GM19468 (cell line): Measurements from ENCODE around the gene UBQLN4.
"Not testable (repeated sequence)": the region's sequence is repeated elsewhere in the genome, so short reads cannot be mapped to it uniquely, and the experiment has no call there.

Experiments
- ATAC-seq: cut with Tn5 transposase; IDR thresholded peaks from one replicate; pipeline ENCODE4 v1.9.1; 2021; ENCODE audit warnings: mild to moderate bottlenecking, moderate library complexity, moderate number of reproducible peaks; ENCODE audit not compliant: unreplicated experiment; ENCODE audit errors: extremely low read depth

UBQLN4 gene

GRCh38 chr1:156081917-156082308 is 28.3 kb upstream of the UBQLN4 start:
- no peak for ATAC-seq

- ATAC-seq: no peak
Measured at GRCh38 chr1:156081180-156081916, 27.8 kb upstream of the UBQLN4 start.

DNA sequence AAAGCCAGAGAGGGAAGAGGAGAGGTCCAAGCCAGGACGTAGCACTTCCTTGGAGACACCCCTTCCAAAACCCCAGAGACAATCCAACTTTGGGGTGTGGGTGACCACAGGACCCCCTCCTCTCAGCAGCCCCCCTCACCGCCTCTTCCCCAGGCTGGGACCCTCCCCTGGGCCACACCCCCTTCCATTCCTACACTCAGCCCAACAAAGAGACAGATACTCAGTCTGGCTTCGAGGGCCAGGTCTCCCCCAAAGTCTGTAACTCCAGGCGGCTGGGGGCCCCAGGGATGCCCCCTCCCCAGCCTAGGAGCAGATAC is 27.2 kb upstream of the UBQLN4 start:
- no peak for ATAC-seq

DNA sequence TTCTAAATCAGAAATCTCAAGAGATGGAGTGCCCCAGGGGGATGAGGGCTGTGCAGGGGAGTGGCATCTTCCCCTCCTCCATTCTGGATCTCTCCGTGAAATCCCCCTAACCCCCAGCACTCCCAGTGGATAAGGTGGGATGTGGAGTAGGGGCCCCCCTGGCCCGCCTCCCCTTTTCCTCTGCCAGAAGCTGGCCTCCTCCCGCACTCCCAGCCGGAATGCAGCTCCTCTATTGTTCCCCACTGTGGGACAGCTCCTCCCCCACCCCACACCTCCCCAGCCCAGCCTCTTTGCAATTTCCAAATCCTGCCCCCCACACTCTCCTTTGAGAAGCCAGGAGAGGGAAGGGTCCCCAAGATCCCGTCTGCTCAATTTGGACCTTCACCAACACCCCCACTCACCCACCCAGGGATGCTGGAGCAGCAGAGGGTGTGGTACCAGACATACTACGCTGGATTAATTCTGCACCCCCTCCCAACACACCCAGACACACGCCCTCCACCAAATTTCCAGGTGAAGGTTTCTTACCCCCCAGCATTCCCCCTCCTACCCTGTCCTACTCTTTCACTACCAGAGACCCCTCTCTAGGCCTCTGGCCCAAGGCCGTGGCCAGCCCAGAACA is 26.8 kb upstream of the UBQLN4 start:
- no peak for ATAC-seq

DNA sequence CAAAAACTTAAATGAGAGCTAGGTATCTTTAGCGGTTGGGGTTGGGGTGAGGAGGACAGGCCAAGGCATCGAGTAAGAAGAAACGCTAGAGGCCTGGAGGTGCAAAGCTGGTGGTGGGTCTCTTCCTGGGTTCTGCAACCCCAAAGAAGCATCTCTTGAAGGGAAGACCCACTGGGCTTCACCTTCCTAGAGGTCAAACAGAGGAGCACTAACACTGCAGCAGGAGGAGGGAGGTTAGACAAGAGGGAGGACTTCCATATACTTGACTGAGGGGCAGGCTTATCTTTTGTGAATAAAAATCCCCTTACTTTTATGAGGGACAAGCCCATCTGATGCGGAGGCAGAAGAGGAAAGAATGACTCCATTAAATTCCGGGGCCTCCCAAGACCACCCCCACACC is 26.2 kb upstream of the UBQLN4 start:
- ATAC-seq: no peak

DNA sequence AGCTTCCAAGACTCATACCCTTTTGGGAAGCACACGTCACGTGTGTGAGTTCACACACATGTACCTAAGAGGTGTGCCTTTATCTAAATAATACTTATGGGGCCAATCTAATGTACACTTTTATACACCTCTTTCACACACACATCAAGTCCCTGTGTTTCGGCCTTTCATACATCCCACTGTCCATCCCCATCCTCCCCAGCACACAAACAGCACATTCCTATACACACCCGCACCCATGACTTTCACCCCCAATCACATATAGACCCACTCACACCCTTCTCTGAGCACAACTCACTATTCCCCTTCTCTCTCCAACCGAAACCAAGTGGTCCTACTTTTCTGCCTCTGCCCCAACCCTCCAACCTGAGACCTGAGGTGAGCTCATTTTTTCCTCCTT is 25.1 kb upstream of the UBQLN4 start:
- no peak for ATAC-seq

- no peak for ATAC-seq
Measured at GRCh38 chr1:156077430-156077760, 23.8 kb upstream of the UBQLN4 start.

DNA sequence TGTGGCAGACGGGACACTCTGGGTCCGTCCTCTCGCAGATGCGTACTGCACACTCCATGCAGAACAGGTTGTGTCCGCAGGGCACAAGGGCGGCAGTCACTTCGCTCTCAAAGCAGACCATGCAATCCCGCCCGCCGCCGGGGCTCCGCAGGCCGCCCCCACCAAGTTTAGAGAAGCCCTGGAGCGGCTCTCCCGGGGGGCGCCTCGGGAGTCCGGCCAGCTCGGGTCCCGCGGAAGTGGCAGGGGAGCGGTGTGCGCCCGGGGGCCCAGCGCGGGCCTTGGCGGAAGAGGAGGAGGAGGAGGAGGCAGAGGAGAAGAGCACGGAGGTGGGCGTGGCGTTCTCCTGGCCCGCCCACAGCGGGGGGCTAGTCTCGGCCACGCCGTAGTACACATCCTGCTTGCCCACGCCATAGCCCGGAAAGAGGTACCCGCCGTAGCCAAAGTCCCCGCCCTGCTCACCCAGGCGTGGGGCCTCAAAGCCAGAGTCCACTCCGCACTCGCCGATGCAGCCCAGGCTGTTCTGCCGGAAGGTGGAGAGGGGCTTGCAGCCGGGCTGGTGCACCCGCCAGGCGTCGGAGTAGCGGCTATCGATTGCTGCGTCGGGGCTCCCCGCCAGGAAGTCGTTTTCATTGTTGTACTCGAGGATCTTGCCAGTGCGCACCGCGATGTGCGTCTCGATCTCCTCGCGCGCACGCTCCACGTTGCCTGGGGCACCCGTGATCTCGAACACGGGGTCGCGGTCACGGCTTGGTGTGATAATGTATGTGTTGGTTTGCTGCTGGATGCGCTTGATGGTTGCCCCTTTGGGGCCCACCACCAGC is 23.2 kb upstream of the UBQLN4 start:
- no peak for ATAC-seq

- ATAC-seq: no peak
Measured at GRCh38 chr1:156075775-156076204, 22.2 kb upstream of the UBQLN4 start.

DNA sequence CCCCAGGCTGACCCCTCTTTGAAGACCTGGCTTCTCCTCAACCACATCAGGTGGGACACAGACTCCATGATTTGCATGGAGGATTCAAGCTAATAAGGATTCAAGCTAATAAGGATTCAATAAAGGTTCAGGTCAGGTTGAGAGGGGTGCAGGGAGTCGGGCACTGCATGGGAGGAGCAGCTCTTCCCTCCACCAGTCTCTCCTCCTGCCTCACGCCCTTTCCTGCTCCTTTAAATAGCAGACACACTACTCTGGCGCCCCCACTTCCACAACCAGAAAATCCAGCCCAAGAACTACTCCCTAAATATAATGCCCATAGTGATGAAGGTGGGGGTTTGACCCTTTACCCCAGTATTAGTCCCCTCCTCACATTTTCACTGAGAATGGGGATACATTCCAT is 21.6 kb upstream of the UBQLN4 start:
- no peak for ATAC-seq

DNA sequence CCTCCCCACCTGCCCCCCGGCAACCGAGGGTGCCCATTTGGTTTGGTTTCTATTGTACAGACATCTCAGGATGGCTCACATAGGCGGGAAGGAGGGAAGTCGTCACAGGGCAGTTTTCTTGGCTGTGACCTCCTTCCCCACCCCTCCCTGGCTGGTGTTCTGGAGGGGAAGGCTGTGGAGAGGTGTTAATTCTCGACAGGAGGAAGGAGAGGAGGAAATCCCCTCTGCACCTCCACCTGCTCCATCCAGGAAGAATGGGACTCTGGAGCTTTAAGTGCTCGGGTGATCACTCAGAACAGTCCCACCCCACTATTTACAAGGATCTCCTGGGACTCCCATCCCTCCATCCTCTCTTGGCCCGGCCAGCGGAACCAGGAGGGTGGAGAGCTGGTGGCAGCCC is 21.1 kb upstream of the UBQLN4 start:
- no peak for ATAC-seq

DNA sequence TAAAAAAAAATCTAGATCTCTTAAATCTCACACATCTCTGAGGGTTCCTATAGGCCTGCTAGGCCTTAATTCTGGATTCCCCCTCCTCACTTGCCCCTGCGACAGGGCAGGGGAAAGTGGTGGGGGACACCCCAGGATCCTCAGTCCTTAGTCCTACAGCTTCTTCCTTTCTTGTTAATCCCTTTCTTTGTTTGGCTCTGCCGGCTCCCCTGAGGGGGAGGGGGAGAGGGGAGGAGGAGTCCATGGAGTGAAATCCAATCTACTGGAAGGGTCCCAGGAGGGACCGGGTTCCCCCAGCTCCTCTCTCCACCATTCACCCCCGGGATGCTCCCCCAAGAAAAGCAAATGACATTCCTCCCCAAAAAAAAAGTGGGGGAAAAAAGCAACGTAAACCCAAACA is 20.1 kb upstream of the UBQLN4 start:
- no peak for ATAC-seq

GRCh38 chr1:156073110-156073687 is 19.6 kb upstream of the UBQLN4 start:
- no peak for ATAC-seq

DNA sequence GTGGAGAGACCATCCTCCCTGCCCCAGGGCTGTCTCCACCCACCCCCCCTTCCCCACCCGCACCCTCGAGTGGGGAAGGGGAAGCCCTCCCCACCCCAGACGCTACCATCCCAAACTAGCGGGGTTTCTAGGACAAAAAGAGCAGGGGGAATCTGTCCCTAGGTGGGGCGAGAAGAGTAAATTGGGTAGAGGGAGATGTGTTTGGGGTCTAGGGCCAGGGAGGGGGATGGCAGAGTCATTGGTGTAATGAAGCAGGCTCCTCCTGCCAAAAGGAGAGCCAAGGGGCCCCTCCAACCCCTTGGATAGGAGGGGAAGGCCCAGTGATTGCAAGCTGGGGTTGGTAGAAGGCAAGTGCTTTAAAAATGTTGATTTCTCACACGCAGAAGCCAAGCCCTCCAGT is 18.7 kb upstream of the UBQLN4 start:
- no peak for ATAC-seq

- ATAC-seq: not testable (repeated sequence)
Measured at GRCh38 chr1:156071332-156071816, 17.8 kb upstream of the UBQLN4 start.

DNA sequence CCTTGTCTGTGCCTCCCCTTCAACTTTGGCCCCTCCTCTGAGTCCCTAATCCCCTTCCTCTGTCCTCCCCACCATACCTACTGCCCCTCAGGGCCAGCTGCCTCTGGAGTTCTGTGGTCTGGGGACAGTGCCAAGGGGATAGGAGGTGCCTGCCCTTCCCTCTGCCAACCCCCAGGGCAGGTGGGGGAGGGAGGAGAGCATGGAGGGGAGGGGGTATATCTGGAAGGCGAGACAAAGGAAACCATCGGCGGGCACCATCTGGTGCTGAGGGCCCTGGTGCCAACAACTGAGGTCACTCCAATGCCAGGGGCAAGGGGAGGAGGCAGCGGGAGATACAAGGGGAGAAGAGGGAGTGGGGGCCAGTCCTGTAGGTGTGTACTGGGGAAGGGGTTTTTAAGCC is 16.9 kb upstream of the UBQLN4 start:
- no peak for ATAC-seq

GRCh38 chr1:156069490-156070455 is 16.2 kb upstream of the UBQLN4 start:
- no peak for ATAC-seq

DNA sequence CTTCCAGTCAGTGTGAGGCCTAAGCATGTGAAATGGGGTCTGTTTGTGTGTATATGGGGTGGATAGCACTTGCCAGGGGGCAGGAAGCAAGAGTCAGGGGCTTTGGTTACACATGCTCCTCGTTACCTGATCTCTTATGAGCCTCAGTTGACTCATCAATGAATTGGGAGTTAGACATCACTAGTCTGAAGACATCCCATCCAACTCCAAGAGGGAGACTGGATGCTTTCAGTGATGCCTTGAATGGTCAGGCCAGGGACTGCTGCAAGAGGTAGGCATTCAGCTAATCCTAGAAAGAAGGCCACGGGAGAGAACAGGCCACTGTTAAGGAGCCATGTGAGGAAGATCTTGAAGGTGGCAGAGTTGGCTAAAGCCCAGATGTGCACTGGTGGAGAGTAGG is 13.7 kb upstream of the UBQLN4 start:
- no peak for ATAC-seq

GRCh38 chr1:156065871-156066270 is 12.3 kb upstream of the UBQLN4 start:
- ATAC-seq: no peak

- no peak for ATAC-seq
Measured at GRCh38 chr1:156065212-156065611, 11.6 kb upstream of the UBQLN4 start.
